GM19043 (cell line): ENCODE data around the gene CD209.

Source experiments
- ATAC-seq: cut with Tn5 transposase; IDR thresholded peaks from one replicate; pipeline ENCODE4 v1.9.1; 2021; ENCODE audit warnings: low read depth; ENCODE audit not compliant: unreplicated experiment

CD209 gene

DNA sequence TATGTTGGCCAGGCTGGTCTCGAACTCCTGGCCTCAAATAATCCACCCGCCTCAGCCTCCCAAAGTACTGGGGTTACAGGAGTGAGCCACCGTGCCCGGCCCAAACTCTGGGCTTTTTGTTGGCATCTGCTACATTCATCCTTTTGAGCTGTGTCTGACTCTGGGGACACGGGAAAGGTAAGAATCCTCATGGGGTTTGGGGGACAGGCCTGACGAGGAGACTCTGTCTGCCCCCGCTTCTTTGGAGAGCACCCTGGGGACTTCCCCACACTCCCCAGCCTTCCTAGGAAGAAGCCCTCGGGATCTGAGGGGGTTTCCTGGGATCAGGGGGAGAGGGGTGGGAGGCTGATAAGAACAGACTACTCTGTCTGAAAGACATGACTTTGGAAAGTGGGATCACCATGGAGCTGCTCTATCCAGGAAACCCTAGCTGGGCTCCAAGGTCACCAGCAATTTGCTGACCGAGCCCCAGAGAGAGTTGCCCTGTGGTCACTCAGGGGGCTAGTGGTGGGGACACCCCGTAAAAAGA, 37.3 kb downstream of the CD209 start:
- no peak for ATAC-seq

DNA sequence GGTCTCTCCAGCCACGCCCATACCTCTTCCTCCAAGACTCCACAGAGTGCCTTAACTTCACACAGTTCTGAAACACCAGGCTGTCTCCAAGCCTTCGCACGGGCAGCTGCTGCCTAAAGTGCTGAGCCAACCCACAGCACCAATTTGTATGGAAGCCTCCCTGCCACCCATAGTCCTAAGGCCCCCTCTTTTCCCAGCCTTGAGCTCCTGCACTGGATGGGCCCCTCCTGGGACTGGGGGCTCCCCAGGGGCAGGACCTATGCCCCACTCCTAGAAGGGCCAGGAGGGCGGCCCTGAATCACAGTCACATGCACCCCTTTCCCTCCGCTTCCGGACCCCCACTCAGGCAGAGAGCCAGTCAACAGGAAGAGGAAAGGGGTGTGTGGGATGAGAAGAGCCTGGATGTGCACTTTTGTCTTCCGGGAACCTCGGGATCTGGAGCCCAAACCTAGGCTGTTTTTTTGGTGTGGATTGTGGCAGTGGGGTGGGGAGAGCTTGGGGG, 40.3 kb downstream of the CD209 start:
- no peak for ATAC-seq

DNA sequence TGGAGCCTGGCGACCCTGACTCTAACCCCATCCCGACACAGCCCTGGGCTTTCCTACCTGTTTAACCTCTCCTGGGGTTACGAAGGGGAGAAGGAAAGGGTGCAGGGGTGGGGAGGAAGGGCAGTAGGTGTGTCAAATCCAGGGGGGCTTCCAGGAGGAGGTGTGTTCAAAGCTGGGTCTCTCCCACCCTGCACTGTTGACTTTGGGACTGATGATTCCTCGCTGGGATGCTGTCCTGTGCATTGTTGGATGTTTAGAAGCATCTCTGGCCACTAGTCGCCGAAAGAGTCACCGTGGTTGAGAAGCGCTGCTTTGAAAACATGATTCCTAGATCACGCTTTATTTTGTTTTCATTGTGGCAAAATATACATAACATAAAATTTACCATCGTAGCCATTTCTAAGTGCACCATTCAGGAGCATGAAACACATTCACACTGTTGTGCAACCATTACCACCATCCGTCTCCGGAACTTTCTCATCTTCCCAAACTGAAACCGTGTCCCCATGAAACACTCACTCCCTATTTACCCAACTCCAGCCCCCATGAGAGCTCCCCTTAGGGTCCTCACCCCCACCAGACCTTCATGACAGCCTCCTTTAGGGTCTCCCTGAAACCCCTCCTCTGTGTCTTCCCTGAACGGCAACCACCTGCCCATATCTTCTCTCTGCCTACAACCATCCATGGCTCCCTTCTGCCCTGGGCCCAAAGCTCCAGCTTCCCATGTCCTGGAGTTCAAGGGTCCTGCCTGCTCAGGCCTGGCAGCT, 41.0 kb downstream of the CD209 start:
- no peak for ATAC-seq

DNA sequence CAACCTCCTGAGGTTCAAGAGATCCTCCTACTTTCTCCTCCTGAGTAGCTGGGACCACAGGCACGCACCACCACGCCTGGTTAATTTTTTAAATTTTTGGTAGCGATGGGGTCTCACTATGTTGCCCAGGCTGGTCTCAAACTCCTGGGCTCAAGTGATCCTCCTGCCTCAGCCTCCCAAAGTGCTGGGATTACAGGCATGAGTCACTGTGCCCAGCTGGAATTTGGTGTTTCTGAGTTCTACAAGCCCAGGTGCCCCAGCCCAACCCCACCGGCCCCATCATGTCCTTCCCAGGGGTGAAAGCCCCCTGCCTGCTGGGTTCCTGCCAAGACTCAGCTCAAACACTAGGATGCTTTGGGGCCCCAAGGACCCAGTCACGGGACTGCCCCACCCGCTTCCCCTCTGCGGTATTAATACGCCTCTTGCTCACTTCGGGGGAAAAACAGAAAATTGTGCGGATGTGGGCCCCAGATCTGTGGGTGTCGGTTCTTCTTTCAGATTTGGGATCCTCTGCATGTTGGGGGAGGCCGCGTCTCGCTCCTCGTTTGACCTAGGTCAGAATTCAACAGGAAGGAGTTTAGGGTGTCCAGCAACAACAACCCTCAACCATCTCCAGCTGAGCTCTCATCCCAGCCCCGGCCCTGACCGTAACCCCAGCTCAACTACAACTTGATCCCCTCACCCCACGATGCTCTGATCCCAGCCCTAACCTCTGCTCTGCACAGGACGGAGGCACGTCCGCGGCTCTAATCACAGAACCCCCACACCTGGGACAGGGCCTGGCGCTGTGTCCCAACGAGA, 41.7 kb downstream of the CD209 start:
- no peak for ATAC-seq

DNA sequence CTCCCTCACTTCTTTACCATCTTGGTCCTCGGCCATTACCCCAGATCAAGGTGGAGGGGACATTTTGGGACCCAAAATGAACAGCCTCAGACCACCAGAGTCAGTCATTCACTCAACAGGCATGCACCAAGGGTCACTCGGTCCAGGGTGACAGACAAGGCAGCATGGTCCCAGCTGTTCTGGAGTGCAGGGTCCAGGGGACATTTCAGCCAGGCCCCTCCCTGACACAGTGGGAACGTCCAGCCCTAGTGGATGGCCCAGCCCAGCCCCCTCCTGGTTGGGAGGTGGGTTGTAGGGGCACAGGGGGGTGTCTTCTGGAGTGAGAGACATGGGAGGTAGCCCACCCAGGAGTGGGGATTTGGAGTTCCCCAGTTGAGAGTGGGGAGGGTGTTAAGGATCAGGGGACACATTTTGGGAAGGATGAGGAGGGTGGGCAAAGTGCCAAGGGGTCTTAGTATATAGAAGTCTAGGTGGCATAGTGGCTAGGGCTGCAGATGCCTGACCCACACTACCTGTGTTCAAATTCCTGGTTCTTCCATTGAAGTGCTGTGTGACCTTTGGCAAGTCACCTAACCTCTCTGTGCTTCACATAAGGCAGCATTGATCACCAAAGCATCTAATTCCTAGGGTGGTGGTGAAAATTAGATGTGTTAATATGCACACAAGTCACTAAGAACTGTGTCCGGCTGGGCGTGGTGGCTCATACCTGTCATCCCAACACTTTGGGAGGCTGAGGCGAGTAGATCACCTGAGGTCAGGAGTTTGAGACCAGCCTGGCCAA, 42.9 kb downstream of the CD209 start:
- ATAC-seq, result no peak

DNA sequence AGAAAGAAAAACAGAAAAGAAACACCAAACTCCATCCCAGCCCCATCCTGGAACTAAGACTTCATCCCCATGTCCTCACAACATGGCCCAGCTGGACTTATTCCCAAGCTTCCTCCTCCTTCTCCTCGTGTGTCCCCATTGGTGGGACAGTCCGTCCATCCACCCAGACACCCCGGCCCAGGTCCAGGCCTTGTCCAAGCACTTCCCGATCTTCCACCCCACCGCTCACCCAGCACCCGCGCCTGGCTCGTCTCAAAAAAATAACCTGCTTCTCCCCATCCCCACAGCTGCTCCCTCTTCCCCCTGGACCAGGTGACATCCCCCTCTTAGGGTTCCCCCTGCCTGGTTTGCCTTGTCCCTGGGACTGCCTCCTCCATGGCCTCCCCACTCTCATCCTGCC, 44.0 kb downstream of the CD209 start:
- ATAC-seq, result no peak

DNA sequence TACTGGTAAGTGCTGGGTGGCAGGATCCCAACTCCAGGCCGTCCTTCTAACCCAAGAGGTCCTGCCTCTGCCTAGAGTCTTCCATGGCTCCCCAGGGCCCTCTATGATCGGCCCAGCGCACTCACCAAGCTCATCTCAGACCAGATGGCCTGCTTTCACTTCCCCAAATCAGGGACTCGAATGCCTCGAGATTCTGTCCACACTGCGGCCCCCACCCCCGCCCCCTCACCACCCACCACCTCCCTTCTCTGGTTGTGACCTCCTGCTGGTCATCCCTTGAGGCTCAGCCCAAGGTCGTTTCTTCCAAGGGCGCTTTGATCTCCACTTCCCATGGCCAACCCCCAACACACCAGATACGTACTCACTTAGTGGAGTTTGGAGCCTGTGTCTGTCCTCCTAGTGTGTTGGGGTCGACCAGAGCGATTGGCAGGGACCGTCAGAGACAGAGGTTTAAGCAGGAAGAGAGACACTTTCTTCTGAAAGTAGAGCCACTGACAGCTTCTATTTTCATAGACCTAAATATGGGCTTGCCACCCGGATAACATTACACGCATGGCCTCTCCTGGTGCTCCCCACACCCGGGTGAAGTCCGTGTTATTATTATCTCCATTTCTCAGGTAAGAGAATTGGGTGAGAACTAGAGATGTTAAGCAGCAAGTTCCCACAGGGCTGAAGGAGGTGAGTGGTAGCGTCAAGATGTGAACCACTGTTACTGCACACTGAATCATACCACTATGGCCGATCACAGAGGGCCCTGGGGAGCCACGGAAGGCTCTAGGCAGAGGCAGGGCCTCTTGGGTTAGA, 45.5 kb downstream of the CD209 start, which contains the start of gene FCER2:
FCER2 (minus strand) TSS at position 478 of the 804 bp plus-strand sequence. CDS start 2,371 bp downstream, outside the sequence.
- ATAC-seq, result peak; percentile 55

DNA sequence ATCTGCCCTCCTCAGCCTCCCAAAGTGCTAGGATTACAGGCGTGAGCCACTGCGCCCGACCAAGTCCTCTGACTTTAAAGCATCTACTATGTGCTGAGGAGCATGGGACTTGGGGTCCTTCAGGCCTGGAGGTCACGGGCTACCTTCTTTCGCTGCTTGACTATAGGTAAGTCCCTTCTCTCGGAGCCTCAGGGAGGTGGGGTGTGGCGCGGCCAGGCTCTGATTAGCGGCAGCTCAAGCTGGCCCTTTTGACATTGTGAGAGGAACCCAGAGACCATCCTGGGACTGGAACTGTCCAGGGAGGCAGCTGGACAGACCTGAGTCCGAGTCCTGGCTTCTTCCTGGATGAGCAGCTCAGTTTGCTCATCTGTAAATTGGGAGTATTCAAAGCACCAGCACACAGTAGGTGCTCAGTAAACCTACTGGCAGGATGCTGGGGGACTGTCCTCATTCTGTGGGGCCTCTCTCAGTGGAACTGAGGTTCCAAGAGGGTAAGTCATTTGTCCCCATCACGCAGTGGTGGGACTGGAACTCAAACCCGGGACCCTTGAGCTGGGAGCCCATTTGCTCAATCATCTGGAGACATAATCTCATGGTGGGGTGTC, 46.2 kb downstream of the CD209 start:
- no peak for ATAC-seq

DNA sequence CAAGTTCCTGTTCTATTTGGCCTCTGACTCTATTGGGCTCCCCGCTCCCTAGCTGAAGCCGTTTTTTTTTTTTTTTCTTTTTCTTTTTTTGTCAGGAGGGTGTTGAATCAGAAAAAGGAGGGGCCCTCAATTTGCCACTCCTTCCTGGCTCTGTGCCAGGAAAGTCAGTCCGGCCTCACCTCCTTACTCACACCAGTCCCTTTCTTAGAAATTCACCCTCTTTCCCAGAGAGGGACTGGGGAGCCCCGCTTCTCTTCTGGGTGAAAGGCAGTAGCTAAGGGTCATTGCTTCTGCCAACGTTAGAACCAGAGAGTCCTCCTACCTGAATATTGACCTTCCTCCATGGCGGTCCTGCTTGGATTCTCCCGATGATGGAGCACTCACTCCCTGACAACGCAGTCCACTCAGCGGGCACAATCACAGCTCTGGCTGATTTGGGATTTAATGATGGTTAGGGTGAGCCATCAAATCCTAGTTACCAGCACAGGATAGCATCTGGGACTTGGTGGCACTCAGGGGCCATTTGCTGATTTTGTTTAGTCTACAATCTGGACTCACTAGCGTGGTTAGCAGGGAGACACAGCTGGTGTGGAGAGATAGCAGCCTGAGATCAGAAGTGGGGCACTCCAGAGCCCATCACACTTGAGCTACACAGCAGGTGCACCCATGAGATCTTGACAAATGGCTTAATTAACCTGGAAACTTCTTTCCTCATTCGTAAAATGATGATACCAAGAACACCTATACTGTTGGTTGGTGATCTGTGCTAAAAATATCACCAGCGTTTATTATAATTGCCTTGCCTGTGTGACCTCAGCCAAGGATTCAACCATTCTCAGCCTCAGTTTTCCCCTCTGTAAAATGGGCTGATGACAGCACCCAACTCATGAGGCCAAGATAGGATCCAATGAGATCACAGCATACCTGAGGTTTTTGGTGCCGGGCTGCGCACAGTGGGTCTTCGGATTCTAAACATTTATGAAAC, 47.6 kb downstream of the CD209 start:
- no peak for ATAC-seq

DNA sequence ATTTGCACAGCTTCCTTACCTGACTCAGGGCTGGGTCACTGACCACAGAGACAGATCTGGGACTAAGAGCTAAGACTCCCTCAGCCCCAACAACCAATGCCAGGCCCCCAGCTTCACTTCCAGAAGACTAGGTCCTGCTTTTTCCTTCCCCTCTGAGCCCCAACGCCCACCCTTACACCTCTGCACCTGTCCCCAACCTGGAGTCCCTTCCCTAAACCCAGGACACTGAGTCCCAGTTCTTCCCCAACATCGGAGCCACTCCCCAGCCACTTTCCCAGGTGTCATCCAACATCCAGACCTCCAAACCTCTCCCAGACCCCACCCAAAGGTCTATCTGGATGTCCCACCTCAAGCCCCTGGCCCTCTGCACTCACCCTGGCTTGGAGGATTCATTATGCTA, 48.3 kb downstream of the CD209 start:
- no peak for ATAC-seq

DNA sequence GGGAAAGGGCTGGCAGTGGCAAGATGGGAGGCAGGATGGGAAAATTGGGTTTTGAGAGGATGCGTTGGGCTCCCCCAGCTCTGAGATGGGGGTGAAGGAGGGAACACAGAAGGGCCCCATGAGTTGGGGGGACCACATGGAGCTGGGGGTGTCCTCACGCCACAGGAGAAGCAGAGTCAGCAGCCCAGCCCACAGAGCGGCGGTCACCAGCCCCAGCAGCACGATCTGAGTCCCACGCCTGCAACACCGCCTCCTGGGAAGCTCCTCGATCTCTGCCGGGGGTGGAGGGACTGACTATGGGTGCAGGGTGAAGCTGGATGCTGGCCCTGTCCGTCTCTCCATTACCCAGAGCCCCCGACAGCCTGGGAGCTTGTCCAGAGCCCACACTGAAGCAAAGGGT, 48.8 kb downstream of the CD209 start:
- ATAC-seq, result no peak

DNA sequence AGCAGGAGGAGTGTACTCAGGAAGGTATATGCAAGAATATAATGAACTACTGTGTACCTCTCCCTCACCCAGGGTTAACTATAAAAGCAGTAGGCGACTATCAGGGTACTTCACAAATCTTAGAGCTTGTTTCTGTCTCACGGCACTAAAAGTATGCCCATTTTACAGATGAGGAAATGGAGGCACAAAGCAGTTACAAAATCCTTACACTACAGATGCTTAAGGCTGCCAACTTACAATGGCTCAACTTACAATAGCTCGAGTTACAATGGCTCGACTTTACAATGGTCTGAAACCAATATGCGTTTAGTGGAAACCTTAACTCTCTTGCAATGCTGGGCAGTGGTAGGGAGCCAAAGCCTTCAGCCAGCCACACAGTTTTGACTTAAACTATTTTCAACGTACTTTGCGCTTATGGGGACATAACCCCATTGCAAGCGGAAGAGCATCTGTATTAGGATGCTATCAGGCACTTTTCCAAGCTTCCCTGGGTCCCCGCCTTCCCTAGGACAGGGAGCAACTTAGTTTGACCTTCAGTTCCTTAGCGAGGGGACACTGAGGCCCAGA, 49.5 kb downstream of the CD209 start:
- ATAC-seq, result no peak

DNA sequence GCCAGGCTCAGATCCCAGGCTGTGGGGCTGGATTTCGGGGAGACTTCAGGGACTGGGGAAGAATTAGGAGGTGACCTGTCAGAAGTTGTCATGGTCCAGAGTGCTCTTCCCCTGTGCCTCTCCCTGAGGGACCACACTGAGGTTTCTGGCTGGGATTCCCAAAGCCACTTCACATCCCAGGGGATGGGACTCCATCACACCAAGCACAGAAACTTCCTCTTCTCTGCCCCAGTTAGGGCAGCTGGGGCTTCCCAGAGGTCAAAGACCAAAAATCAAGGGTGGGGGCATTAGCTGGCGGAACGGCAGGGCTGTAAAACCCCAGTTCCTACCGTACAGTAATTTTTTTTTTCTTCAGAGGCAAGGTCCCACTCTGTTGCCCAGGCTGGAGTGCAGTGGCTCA, 52.8 kb downstream of the CD209 start:
- ATAC-seq, result no peak

DNA sequence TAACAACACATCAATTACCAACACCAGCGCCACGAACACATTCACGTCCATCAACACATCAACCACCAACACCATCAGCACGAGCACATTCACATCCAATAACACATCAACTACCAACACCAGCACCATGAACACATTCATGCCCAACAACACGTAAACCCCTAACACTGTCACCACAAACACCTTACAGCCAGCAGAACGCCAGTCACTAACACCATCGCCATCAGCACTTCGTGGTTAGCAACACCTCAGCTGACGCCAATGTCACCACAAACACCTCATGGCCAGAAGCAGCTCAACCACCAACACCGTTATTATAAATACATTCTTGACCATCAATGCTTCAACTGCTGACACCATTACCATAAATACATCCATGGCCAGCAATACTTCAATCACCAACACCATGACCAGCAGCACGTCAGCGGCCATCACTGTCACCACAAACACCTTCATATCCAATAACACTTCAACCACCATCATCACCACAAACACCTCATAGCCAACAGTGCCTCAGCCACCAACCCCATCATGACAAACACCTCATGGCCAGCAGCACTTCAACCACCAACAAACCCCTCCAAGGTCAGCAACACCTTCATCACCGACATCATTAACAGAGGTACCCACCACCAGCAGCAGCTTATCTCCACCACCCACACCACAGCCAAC, 54.8 kb downstream of the CD209 start:
- ATAC-seq, result no peak

DNA sequence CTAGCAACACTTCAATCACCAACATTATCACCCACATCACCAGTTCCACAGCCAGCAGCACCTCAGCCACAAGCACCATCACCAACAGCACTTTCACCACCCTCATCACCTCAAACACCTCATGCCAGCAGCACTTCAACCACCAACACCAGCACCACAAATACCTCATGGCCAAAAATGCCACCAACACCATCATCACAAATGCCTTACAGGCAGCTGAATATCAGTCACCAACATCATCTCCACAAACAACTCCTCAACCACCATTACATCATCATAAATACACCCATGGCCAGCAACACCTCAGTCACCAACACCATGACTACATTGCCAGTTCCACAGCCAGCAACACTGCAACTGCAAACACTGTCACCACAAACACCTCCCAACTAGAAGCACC, 55.8 kb downstream of the CD209 start:
- ATAC-seq, result no peak

DNA sequence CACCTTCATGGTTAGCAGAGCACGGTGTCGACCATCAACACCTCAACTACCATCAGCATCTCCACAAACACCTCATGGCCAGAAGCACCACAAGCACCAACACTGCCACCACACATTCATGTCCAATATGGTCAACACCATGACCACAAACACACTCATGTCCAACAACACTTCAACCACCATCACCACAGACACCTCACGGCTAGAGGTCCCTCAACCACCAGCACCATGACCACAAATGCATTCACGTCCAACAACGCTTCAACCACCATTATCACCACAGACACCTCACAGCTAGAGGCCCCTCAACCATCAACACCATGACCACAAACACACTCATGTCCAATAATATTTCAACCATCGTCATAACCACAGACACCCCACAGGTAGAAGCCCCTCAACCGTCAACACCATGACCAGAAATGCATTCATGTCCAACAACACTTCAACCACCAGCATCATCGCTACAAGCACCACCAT, 56.5 kb downstream of the CD209 start:
- no peak for ATAC-seq
